Panc1 (cell line): Measurements from ENCODE around the gene DLG2. TPM values are rescaled to one million over a fixed set of nuclear protein-coding genes. Genes with fewer than 3 reads are reported as not detected.

Experiments
- ATAC-seq: fragments of 200-7000 bp; cut with Tn5 transposase; 2 replicates; pipeline ENCODE4 v1.9.1; 2020; ENCODE audit warnings: mild to moderate bottlenecking, moderate library complexity
- BruUV-seq: library from RNA; stranded (reverse); fragments of 400-500 nt; replicated peaks from 2 replicates; lab custom pipeline; 2021; lab: Mats Ljungman, UMichigan
- CTCF ChIA-PET: fragments of 300-600 bp; sonication (Branson Sonifier 250); formaldehyde crosslinking; loops from one replicate; lab custom pipeline; 2022; ENCODE audit warnings: antibody characterized with exemption; lab: Charles Lee
- POLR2A ChIA-PET: fragments of 300-600 bp; sonication (Branson Sonifier 250); formaldehyde crosslinking; loops from one replicate; lab custom pipeline; 2022; ENCODE audit warnings: antibody characterized with exemption; lab: Charles Lee
- DNase-seq: peaks from one replicate; pipeline ENCODE4 v3.0.0-alpha.2; 2010; ENCODE audit warnings: low read depth, low spot score
- H3K27ac ChIP-seq: 2 replicates; pipeline ENCODE4 v1.5.1; 2011; ENCODE audit warnings: mild to moderate bottlenecking, low read length, inconsistent platforms
- H3K27me3 ChIP-seq: fragments of 200-500 bp; sonication (Bioruptor generic); 2 replicates; pipeline ENCODE4 v1.6.0; 2014; ENCODE audit warnings: low read length, inconsistent platforms; ENCODE audit not compliant: control insufficient read depth, insufficient read depth
- H3K36me3 ChIP-seq: fragments of 200-500 bp; sonication (Bioruptor generic); 2 replicates; pipeline ENCODE4 v1.5.1; 2014; ENCODE audit warnings: inconsistent platforms, mild to moderate bottlenecking, low read length, moderate library complexity; ENCODE audit not compliant: control insufficient read depth, insufficient read depth
- H3K4me1 ChIP-seq: 2 replicates; pipeline ENCODE4 v1.5.1; 2011; ENCODE audit warnings: inconsistent platforms, mild to moderate bottlenecking, low read length, moderate library complexity; ENCODE audit not compliant: control insufficient read depth, insufficient read depth
- H3K4me3 ChIP-seq, 2 experiments: 2 replicates each; pipeline ENCODE4 v1.5.1; 2011 to 2012; ENCODE audit warnings: low read depth in 2 of 2, low read length in 2 of 2, mild to moderate bottlenecking in 2 of 2, inconsistent platforms in 1 of 2, moderate library complexity in 1 of 2
- H3K9me3 ChIP-seq: fragments of 200-500 bp; sonication (Bioruptor generic); 2 replicates; pipeline ENCODE4 v1.5.1; 2014; ENCODE audit warnings: low read depth, mild to moderate bottlenecking, inconsistent platforms, low read length, moderate library complexity; ENCODE audit not compliant: control insufficient read depth, insufficient read depth
- CTCF ChIP-seq: fragments of 450-650 bp; IDR thresholded peaks from 2 replicates; pipeline ENCODE4 v1.5.1; 2017; ENCODE audit warnings: mild to moderate bottlenecking
- POLR2AphosphoS5 ChIP-seq: IDR thresholded peaks from 2 replicates; pipeline ENCODE4 v1.6.1; 2012; ENCODE audit warnings: mild to moderate bottlenecking, low read depth, low read length, moderate library complexity
- REST ChIP-seq, 2 experiments: IDR thresholded peaks; 2 replicates each; pipeline ENCODE4 v1.6.1; 2011 to 2012; ENCODE audit warnings: low read depth in 2 of 2, control low read depth in 1 of 2, low read length in 1 of 2, mild to moderate bottlenecking in 1 of 2, moderate library complexity in 1 of 2; ENCODE audit not compliant: insufficient read depth in 1 of 2
- SIN3A ChIP-seq: IDR thresholded peaks from 2 replicates; pipeline ENCODE4 v1.6.1; 2012; ENCODE audit warnings: low read depth, mild to moderate bottlenecking, low read length, moderate library complexity, borderline replicate concordance; ENCODE audit not compliant: insufficient read depth
- TCF7L2 ChIP-seq: IDR thresholded peaks from 2 replicates; pipeline ENCODE4 v1.6.1; 2011; ENCODE audit warnings: mild to moderate bottlenecking, low read depth, low read length, inconsistent platforms
- in situ Hi-C: cut with HindIII; loops from 2 replicates; pipeline ENCODE4 v1.10.0; 2016; ENCODE audit warnings: low sequenced_read_pairs, low pct_unique_long_range_greater_than_20kb
- intact Hi-C: fragments of 100-400 bp; cut with micrococcal nuclease; formaldehyde crosslinking; loops from one replicate; pipeline ENCODE4 v1.10.0; 2022; ENCODE audit not compliant: unreplicated experiment
- total RNA-seq: library from RNA; stranded (reverse); gene quantifications from one replicate; pipeline ENCODE4 v1.2.1, GENCODE V29; 2021; ENCODE audit not compliant: unreplicated experiment

The DLG2 gene
- total RNA-seq, 1 experiment from 2014 or later, result 4.2 TPM

- TF ChIP-seq SIN3A (no peak), REST (IDR thresholded peaks at IDR 0.05; ENCODE audit: insufficient read depth in 1 of 2, low read depth in 2 of 2, low read length in 1 of 2) (no peak), TCF7L2 (no peak), POLR2AphosphoS5 (no peak), CTCF (no peak)
- no peak for DNase-seq
- no TSS peak for BruUV-seq
- Histone ChIP-seq H3K27ac (no peak overlapping the region), H3K36me3 (no peaks in the 10 kb centered on the region), H3K9me3 (no peaks in the 10 kb centered on the region), H3K27me3 (no peaks in the 10 kb centered on the region), H3K4me1 (no peaks in the 10 kb centered on the region), H3K4me3 (no peak overlapping the region)
- POLR2A ChIA-PET, result no interaction called here
- ATAC-seq, result no peak
- in situ Hi-C loops (no loop called here), intact Hi-C loops (no loop called here)
- CTCF ChIA-PET, result no interaction called here
Measured at GRCh38 chr11:84594602-84595001, 1032.5 kb downstream of the DLG2 start.

- H3K36me3 ChIP-seq, result no peaks in the 10 kb centered on the region
- TF ChIP-seq TCF7L2 (no peak), POLR2AphosphoS5 (no peak), CTCF (no peak), REST (IDR thresholded peaks at IDR 0.05; ENCODE audit: insufficient read depth in 1 of 2, low read depth in 2 of 2, low read length in 1 of 2) (no peak), SIN3A (no peak)
- no TSS peak for BruUV-seq
- ATAC-seq (no peak), DNase-seq (no peak)
- H3K4me3 ChIP-seq, result no peak overlapping the region
- intact Hi-C loops (no loop called here), in situ Hi-C loops (no loop called here)
- no peaks in the 10 kb centered on the region for H3K4me1 ChIP-seq
- H3K27me3 ChIP-seq, result no peaks in the 10 kb centered on the region
- no peak overlapping the region for H3K27ac ChIP-seq
- POLR2A ChIA-PET, result no interaction called here
- CTCF ChIA-PET, result no interaction called here
- H3K9me3 ChIP-seq, result no peaks in the 10 kb centered on the region
Measured at GRCh38 chr11:84590106-84590505, 1037.0 kb downstream of the DLG2 start.
